Stimulated activated CD4-positive, alpha-beta T cell treated with anti-CD3 and anti-CD28 coated beads, Interleukin-12 subunit alpha, Interleukin-12 subunit beta, amount 100 ng/mL, for 4 hours (primary cell): Measurements from ENCODE around the gene RAD51B.
A peak's percentile ranks its signal among the peaks of the same experiment; 100 is the strongest.

Experiments used
- DNase-seq: peaks from one replicate; pipeline ENCODE4 v3.0.0-alpha.2; 2020

Gene RAD51B

DNA sequence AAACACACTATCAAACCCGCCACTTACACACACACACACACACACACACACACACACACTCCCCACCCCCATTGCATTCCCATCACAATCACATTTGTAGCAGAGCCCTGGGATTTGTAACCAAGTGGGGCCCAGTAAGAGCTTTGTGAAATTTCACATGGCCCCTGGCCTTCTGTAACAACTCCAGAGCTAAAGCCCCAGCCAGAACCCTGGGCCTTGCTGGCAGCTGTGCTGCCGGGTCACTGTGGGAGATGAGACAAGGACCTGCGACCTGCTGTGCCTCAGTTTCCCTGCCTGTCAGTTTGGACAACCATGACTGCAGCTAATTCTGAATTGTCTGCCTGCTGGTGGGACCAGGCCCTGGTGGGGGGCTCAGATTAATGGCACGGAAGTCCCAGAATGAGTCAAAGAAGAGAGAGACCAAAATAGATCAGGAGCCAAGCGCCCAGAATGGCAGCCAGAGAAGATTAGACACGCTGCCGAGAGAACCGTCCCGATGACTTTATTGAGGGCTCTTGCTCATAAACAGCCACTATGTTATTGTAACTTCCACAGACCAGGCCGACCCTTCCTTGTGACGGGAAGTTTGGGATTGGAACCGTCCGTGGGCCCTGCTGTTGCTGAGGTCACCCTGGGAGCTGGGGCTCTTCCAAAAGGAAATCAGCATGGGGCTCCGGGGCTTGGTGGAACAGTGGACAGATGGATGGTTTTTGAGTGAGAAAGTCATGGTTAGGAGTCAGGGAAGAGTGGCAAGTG lies 850.2 kb downstream of the RAD51B start:
- DNase-seq = no peak

DNA sequence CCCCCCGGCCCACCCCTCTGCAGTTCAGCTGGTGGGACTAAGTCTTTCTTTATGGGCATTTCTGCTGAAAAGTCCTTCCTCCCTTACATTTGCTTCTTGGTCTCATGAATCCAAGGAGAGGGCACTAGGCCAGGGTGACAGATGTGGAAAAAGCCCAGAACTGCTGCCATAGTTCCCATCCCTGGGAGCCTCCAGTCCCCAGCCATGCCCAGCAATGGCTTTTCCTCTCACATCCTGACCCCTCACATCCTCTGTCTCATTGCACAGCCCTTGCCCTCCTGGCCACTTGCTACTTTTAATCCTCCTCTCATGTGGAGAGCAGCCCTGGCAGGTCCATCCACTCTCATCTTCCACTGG lies 850.8 kb downstream of the RAD51B start:
- no peak for DNase-seq

DNA sequence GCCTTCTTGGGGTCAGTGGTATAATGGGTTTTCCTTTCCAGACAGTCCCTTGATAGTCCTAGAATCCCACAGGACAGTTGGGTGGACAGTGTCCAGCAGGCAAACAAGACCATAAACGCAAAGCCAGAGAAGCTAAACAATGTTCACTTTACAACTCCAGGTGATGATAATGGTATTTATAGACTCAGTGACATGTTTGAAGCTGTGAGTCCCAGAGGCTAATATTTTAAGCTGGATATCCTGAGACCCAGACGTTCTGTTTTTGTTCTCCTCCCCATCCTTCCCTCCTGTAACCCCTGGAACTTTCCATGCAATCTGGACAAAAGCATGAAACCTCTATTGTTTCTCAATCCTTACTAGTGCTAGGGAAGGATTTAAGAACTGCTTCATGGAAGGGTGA lies 852.3 kb downstream of the RAD51B start:
- no peak for DNase-seq

DNA sequence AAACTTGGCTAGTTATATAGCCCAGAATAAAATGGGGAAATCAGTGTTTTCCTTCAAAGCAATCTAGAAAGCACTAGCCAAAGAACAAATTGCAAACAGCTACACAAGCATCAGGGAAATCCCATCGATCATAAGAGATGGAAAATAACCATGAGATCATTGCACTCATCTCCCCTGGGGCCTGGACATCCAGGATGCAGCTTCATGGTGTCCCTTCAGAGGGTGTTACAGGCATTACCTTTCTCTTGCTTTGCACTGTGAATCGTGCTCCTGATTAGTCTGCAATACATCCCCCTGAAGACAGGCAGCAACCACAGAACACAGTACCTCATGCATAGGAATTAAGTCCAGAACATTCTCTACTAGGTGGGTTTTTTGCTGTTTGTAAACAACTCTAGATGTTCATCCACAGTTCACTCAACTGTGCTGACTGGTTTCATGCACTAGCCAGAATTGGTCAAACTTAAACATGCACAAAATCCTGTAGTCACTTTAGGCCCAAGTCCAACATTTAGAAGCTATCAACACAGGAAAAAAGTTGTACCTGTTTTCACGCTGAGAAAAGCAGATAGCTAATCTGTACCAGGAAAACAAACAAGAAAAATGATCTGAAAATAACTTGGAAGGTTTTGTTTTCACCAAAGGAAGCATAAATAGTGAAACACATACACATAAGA lies 853.2 kb downstream of the RAD51B start:
- no peak for DNase-seq

DNA sequence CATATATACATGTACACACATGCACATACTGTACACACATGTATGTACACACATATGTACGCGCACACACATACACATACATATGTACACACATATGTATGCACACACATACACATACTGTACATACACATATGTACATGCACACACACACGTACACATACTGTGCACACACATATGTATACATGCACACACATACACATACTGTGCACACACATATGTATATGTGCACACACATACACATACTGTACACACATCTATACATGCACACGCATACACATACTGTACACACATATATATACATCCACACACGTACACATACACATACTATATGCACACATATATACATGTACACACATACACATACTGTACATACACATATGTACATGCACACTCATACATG lies 853.9 kb downstream of the RAD51B start:
- DNase-seq = no peak

DNA sequence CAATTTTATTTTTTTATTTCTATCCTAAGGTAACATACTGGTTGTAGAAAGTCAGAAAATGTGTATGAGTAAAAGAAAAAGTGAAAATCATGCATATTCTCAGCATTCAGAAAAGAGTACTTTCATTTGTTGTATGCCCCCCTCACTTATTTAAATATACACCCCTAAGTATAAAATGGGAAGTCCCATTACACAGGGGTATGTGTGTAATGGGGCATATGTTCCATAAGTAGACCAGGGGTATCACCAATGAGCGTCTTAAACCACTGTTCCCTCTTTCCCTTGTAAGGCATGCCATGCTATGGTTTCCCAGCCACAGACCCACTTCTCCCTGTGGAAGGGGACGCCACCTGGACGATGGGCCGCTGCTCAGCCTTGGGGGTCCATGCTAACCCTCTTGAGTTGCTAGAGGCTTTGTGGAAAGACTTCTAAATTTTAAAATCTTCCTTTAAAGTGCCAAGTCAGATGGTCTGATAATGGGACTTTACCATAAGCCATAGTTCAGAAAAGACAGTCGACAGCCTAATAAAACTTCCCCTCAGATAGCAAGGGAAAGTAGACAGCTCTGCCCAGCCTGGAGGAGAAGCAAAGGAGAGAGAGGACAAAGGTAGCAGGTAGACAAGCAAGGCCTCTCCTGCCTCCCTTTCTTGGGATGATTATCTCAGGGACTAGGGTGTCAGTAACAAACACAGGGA lies 855.1 kb downstream of the RAD51B start:
- no peak for DNase-seq

DNA sequence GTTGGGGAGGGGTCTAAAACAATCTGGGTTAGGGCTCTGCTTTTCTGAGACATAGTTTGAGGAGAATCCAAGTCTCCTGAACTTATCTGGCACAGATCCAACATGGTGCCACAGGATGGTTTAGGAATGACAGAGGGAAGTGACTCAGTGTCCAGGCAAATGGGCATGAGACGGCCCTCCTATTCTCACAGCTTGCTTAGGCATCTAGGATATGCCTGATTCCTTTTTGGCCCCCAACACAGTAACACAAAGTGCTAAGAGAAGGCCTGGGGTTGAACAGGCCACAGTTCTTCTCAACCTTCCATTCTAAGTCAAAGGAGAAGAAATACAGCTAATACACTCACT lies 855.6 kb downstream of the RAD51B start:
- DNase-seq = no peak

DNA sequence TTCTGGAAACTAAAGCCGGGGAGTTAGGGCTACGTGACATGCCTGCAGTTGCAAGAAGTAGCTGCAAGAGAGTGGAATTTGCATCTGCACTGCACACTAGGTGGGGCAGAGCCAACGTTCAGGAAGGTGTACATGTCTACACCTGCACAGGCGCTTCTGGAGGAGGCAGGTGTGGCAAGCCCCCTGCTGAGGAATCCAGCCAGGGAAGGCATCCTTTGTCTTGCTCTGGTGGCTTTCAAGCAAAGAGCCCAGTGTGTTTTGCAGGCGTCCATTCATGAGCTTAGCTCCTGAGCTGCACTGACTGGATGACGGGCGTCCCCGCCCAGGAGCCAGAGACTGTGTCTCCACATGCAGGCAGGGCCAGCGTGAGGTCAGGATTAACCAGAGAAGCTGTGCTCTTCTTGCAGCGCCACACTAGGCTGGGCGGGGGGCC lies 856.9 kb downstream of the RAD51B start:
- no peak for DNase-seq

DNA sequence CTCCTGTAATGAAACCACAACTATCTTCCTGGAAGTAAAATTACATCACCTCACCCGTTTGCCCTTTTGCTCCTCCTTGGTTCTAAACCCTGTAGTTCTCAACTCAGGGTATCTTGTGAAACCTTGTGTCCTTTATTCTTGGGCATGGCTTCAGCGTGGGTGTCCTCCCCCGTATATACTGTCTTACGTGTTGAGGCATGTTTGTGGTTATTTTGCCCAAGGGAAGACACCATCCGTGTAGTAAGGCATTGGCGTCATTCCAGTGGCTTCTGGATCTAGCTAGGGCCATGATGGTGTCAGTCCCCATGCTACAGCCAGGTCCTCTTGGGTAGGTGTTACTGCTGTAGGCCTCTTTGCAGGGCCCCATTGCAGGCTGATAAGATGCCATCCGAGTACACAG lies 857.9 kb downstream of the RAD51B start:
- DNase-seq = no peak

DNA sequence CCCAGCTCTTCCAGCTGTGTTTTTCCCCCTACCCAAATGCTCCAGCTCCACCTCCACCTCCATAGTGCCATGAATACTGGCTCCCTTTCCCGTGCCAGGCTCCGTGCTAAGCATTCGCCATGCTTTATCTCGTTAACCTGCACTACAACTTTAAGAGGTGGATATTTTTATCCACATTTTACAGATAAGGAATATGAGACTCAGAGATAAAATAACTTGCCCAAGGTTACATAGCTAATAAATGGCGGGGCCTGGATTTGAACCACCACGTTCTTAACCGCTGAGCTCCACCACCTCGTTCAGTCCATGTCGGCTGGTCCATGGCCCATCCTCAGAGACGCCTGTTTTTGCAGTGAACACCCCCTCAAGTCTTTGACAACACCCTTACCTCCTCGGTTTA lies 858.3 kb downstream of the RAD51B start:
- DNase-seq = no peak

DNA sequence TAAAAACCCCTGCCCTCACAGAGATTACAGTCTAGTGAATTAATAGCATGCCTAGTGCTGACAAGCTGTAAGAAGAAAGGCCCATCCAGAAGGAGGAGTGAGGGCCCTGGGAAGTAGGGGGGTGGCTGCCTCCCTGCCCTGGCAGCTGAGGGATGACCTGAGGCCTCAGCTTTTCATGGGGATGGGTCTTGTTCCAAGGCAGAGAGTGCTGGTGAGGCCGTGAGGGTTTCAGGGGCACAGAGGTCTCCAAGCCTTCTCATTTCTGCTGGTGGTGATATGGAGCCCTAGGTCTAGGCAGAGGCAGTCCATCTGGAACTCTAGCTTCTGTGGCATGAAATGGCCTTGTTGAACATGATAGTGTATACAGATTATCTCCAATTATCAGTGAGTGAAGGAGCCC lies 858.9 kb downstream of the RAD51B start:
- no peak for DNase-seq

DNA sequence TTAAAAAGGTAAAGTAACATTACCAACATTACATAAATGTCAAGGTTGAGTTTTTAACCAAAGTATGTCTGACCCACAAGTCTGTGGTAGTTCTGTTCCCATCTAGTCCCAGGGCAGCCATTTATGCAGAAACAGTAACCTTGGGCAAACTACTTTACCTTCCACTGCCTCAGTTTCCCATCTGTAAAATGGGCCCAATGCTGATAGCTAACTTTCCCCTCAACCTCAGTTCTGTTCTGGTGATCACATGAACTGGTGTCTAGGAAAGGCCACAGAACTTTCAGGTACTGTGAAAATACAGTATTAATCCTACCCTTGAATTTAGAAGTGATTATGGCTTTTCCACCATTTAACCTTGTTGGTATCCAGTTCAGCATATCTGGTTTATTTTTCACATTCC lies 859.7 kb downstream of the RAD51B start:
- DNase-seq = no peak

DNA sequence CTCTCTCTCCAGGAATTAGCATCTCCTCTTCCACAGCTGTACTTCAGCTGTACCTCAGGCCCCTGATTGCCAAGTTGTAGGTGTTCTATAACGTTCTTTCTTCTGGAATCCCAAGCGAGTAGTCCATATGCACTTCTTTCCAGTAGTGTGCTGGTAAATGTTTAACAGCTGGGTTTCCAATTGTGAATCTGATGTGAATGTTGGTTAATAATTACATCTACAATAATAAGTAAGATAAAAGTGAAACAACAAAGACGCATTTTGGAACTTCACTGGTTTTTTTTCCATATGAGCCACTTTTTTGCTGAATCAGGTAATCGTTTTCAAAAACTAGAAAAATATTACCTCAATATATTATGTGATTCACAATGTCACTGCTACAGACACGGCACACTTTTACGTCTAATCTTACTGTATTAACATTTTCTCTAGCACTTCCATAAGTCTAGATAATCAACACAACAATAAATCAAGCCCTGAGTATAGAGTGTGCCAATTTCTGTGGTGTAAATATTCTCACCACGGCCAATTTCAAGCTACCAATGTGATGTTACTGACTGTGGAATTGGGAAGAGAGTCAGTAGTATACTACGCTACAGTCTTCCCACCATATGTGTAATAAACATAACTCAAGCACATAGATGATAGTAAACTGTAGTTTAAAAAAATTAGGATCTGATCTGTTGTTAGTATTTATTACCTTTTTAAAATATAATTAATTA lies 860.3 kb downstream of the RAD51B start:
- no peak for DNase-seq

DNA sequence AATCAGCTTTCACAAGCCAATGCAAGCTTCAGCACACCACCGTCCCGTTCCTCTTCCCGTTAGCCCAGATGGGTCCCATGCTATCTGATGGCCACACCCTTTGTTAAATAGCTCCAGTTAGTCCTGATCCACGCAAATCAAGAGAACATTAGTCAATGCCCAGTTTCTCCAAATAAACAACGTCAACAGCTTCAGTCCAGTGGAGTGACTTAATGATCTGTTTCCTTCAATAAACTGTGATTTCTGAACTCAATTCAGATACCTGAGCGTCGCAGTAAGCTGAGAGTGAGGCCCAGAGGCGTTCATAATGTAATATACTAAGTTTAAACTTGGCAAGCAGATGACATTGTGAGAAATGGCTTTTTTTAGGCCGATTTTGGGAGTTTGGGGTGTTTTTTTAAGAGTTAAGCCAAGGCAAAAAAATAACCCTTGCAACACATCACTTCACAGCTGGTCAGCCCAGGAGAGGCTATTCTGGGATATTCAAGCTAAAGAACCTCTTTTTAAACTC lies 861.0 kb downstream of the RAD51B start:
- DNase-seq = no peak

DNA sequence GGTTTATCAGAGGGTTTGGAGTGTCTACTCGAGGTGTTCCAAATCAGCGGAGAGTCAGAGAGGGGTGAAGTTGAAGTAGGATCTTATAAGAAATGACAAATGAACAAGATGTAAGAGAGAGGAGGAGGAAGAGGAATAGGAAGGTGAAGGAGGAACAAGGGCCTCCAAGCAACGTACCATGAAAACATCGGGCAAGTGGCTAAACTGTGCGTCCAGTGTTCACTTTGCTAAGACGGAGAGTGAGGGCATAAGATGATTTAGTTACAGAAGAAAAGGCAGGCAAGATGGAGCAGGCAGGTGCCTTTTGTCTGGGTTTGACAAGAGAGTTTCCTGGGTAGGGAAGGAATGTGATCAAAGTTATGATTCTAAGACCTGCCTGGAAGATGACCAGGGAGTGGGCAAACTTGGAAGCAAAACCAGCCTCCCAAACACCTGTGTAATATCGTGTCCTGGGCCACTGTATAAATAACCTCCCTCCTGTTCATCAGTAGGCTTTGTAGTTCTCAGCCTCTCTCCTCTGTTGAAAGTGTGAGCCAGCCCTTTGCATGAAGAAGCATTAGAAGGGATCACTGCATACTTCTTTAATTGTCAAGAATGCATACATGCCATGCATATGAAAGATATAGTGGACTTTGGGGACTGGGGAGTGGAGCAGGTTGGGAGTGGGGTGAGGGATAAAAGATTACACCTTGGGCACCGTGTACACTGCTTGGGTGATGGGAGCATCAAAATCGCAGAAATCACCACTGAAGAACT lies 861.9 kb downstream of the RAD51B start:
- no peak for DNase-seq

DNA sequence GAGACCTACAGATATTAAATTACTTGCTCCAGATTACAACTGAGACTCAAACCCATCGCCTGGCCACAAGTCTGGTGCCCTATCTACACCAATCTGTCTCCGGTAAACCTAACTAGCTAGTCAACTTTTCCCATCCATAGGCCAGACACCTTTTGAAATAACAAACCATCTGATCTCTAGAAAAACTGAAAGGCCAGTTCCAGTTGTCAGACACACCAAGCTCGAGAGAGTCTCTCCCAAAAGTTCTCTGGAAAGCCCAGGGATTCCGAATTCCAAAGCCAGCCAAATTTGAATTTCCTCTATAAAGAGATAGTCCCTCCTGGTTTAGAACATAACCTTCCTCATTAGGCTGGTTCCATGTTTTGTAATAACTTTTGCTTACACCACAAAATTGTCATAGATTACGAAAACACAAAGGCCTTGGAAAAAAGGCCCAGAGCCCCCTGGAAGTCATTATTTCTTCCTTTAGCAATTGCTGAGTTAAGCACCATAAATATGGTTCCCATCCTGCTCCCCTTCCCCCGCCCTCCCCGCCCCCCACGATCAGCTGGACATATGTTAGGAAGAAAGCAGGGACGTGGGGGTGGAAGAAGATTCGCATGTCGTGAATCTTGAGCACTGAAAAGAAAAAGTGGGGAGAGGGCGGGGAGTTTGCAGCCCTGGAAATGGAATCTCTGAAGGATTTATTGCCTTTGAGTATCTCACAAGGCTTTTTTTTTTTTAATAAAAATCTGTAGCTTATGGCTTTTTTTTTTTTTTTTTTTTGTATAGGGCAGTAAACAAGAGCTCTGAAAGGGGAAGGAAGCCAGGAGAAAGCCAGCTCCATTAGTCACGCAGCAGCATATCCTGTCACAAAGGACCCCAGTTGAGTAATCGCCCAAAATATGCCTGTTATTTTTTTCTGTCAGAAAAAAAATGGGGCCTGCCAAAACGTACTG lies 862.9 kb downstream of the RAD51B start:
- DNase-seq = no peak

DNA sequence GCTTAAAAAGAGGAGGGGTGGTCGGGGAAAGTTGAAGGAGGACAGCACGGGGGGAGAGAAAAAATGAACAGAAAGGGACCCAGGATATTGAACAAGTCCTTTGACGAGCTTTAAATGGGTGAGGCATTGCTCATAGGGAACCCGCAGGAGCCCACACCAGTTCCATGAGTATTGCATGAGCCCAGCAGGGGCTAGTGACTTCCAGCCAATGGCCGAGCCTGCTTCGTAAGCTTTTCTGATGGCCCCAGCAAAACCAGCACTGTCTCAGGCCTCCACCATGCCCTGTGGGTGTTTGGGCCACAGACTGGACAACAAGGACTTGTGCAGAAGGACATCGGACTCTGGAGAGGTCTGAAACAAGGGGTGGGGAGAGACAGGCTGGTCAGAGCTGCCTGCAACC lies 863.7 kb downstream of the RAD51B start:
- DNase-seq = no peak

DNA sequence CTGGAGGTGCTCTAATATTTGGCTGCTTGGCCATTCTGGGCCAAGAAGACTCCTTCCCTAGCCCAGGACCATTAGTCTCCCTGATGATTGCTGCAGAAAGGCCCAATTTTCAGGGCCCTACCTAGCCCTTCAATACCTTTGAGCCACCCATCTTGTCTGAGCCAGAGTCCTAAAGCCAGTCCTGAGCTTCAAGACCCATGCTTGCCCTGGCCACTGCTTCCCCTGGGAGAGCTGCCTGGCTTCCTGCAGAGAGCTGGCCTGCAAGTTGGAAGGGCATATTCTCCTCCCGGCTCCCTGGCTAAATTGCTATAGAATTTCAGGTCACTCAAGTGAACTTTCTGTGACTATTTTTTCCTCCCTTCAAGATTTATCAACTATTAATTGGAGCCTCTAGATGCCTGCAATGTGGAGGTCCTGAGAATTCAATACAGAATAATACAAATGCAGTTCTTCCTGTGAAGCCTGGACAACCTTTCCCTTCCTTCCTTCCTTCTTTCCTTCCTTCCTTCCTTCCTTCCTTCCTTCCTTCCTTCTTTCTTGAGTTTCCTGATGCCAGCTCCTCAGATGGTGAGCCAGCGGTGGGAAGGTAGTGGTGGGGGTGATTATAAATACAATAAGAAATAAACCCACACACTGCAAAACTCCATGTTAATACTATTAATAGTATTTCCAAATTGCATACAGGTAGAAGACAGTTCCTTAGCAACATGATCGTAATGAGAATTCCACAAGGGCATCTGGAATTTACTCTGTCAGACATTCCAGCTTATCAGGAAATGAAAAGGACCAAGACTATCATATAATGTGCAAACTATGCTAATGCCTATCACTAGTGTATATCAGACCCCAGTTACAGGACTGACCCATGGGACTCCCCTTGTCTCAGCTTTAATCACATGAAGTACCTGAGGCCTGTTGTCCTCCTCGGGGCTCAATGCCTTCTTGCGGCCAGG lies 865.2 kb downstream of the RAD51B start:
- no peak for DNase-seq

DNA sequence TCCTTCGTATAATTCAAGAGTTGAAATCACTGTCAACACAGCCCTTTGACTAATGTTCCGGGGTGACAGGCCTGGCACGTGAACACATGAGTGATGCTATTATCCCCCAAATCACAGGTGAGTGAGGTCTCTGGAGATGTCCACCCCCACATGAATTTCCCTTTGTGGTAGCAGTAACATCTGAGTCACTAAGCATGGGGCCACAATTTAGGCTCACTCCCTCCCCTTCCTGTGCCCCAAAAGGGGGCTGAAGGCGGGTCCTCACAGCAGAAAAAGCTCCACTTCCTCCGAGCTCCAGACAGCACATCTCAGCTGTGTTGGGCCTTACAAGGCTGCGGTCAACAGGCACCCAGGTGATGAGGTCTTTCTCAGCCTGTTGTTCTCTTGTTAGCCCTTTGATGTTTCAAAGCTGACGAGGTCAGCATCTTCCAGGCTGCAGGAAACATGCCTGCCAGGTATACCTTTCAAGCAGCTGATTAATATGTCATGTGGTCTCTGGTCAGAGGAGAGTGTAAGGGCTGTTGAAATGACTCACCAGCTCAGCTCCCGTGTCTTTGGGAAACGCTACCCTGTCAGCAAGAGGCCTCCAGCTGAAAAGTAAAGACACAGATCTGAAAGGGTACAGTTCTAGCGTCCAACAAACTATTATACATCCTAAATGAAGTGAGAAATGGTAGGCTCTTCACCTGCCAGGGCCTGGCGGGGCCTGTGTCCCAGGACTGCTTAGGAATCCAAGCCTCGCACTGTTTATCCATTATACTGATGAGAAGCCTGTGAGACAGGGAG lies 866.0 kb downstream of the RAD51B start:
- peak; percentile 52 for DNase-seq

DNA sequence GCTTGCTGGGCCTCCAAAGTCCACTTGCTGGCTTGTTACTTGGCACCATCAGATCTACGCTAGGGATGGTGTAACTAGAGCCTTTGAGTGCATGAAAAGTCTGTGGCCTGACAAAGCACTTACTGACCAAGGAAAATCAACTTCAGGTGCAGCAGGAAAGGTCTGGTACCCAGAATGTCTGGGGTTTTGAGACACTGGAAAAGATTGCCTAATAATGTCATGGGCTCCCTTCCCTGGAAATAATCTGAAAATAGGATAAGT lies 866.6 kb downstream of the RAD51B start:
- DNase-seq = no peak
